CD4-positive, alpha-beta T cell treated with Interleukin-15 for 1 hour (primary cell): ENCODE data around the gene PADI1.

Experiments used
- DNase-seq: peaks from one replicate; pipeline ENCODE4 v3.0.0-alpha.2; 2020

The PADI1 gene

DNA sequence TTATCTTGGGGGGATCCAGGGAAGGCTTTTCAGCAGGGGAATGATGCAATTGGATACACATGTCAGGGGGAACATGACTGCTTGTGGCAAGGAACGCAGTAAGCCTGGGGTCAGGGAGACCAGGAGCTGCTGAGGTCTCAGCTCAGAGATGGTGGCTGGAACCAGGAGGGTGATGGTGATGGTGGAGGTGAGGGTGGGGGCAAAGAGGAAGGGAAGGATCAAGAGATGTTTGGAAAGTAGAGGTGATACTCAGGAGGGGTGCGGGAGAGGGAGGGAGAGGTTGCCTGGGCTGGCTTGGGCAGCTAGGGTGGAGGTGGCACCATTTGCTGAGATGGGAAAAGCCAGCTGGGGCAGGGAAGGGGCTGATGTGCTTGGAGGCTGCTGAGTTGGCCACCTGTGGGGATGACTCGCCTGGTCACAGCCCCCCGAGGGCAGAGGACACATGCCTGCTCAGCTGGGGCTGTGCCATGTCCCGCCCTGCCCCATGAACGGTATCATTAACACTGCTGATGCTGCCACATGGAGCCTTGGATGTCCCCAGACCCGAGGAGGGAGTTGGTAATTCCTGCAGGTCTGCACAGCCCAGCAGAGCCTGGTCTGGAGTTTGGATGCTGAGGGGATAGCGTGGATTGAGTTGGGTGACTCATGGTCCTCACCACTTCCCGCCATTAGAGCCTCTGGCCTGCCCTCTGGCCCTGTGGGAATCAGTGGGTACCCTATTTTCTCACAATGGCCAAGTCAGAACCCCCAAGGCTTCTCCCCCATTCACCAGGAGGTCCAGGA is 6.3 kb upstream of the PADI1 start:
- no peak for DNase-seq

- no peak for DNase-seq
Observed at GRCh38 chr1:17199267-17200044, 5.5 kb upstream of the PADI1 start.

- DNase-seq = no peak
Observed at GRCh38 chr1:17200246-17200645, 4.7 kb upstream of the PADI1 start.

GRCh38 chr1:17200756-17201155 is 4.2 kb upstream of the PADI1 start:
- DNase-seq = no peak

GRCh38 chr1:17201201-17202021 is 3.5 kb upstream of the PADI1 start:
- no peak for DNase-seq

GRCh38 chr1:17205652-17206051 is 724 bp downstream of the PADI1 start:
- DNase-seq = no peak

GRCh38 chr1:17206196-17206595 is 1.3 kb downstream of the PADI1 start:
- no peak for DNase-seq

- DNase-seq = peak; percentile 65
Observed at GRCh38 chr1:17207046-17207445, 2.1 kb downstream of the PADI1 start.

DNA sequence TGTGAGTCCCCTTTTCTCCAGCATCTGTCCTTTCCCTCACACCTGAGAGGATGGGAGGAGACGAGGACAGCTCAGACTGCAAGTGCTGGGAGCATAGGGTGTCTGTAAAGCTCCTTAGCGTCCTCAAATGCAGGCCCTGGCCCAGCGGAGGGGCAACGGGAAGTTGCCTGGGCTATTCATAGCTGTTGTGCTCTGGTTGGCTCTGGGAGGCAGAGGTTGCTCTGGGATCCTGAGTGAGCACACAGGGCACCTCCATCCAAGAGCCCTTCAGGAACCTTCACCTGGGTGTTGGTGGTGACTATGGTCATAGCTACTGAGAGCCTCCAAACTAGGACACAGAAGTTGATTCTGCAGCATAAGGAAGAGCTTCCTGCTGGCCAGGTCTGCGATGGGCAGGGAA is 2.6 kb downstream of the PADI1 start:
- DNase-seq = peak; percentile 21

- DNase-seq = peak; percentile 71
Observed at GRCh38 chr1:17207966-17208418, 3.1 kb downstream of the PADI1 start.

- DNase-seq = no peak
Observed at GRCh38 chr1:17208546-17208945, 3.6 kb downstream of the PADI1 start.

- DNase-seq = no peak
Observed at GRCh38 chr1:17209430-17209829, 4.5 kb downstream of the PADI1 start.

GRCh38 chr1:17210176-17210575 is 5.2 kb downstream of the PADI1 start:
- no peak for DNase-seq

GRCh38 chr1:17211377-17211776 is 6.4 kb downstream of the PADI1 start:
- DNase-seq = no peak

DNA sequence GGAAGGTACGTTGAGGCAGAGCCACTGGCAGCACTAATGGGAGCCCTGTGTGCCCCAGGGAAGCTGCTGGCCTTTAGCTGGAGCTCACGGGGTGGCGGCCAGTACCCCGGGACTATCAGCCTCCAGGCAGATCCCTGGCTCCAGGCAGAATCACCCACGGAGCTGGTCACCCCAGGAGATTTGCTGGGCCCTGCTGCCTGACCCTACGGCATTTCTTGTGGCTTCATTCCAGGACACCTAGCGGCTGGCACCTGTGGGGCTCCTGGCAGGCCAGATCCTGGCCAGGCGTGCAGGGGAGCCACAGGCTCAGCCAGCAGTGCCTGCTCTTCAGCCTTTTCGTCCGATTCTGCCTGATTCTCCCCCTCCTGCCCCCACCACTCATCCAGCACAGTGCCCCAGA is 7.1 kb downstream of the PADI1 start:
- DNase-seq = no peak

DNA sequence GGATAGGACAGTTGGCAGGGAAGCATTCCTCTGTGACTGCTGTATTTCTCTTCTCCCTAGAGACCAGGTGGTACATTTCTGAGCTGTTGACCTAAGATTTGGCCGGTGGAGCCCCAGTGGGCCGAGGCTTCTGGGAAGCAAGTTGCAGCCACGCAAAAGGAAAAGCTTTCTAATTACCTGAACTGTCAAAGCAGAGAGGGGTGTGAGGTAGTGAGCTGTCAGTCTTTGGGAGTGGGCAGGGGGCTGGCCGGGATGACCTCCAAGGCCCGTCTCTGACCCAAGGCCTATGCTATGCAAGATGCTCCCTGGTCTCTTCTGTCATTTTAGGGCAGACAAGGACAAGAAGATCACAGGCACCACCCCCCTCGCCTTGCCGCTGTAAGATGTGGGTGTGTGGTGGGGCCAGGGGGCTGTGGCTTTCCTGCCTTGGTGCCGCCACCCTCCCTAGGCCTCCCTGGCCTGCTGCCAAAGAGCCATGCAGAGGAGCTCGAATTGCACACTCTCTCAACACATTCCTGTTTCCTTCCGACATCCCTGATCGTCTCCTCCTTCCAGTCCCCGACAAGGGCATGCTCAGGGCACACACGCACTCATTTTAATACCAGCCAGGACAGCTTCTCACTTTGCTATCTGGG is 7.7 kb downstream of the PADI1 start:
- DNase-seq = peak; percentile 74

DNA sequence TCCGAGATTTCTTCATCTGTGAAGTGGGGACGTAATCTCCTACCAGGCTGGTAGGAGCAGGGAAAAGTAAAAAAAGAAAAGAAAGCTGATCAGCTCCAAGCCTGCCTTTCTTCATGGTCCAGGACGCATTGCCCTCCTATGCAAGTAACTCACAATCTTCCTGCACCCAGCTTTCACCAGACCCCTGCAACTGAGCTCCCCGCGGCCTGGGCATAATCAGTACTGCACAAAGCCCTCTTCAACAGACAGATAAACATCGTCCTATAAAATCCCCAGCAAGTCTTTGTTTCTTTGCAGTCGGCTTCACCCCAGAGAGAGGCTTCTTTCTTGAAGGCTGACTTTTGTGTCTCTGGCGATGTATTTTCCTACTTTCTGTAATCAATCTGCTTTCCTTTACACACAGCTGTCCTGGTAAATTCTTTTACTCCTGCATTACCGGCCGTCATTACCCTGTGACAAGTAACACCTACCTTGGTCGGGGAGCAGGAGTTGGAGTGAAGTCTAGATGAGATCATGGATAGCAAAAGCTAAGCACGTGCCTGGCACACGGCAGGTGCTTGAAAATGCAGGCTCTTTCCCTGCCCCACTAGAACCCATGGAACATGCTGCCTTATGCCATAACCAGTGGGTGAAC is 8.3 kb downstream of the PADI1 start:
- no peak for DNase-seq

DNA sequence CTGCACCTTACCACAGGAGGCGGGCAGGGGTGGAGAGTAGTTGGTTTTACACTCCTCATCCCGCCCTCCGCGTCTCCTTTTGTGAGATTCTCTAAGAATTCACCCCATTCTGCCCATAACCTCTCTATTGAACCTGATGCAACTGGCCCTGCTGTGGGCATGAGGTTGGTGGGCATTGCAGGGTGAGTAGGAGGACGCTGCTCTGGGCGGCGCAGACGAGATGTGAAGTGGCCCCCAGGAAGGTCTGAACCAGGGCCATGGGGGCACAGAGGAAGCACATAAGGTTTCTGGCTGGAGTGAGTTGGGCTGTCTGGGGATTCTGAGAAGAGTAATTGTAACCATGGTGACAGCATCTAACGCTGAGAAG is 8.8 kb downstream of the PADI1 start:
- no peak for DNase-seq

- no peak for DNase-seq
Observed at GRCh38 chr1:17214876-17215544, 10.1 kb downstream of the PADI1 start.

GRCh38 chr1:17215545-17215890 is 10.6 kb downstream of the PADI1 start:
- no peak for DNase-seq

GRCh38 chr1:17216078-17216477 is 11.2 kb downstream of the PADI1 start:
- no peak for DNase-seq

DNA sequence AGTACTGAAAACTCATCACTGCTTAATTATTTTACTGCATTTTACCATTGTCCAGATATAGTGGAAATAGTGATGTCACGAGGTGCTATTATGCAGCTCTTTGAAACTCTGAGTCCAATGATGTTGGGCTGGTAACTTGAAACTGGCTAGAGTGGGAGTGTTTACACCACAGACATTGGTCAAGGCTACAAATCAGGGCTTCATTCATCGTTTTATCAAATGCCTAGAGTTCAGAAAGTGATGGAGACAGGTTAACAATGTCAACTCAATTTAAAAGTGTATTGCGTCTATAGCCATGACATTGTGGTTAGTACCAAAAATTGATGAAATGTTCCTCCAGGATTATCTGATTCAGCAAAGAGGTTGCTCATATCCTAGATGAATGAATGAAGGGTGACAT is 12.7 kb downstream of the PADI1 start:
- DNase-seq = no peak
